ENCODE data around the gene SGTB. TPM values are rescaled to one million over a fixed set of nuclear protein-coding genes. Genes with fewer than 3 reads are reported as not detected.

SGTB gene
- total and polyA plus RNA-seq, 2 experiments from 2014 or later = 8.0 to 12.5 TPM

DNA sequence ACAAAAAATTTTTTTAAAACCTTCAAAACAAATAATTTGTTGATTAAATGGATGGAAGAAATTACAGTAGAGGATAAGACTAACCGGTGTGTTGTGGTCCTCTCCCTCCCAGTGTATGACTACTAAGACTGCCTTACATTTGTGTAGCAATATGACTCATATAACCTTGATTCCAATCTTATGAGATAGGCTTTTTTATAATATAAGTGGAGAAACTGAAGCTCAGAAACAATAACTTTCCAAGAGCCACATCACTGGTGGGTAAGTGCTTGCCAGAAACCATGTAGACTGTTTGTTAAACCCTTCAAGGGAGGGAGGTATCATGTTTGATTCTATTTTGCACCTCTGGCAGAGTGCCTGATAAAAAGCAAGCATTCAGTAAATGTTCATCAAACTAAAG lies 47.6 kb upstream of the SGTB start (continued):
- TF ChIP-seq, protein P1, sequence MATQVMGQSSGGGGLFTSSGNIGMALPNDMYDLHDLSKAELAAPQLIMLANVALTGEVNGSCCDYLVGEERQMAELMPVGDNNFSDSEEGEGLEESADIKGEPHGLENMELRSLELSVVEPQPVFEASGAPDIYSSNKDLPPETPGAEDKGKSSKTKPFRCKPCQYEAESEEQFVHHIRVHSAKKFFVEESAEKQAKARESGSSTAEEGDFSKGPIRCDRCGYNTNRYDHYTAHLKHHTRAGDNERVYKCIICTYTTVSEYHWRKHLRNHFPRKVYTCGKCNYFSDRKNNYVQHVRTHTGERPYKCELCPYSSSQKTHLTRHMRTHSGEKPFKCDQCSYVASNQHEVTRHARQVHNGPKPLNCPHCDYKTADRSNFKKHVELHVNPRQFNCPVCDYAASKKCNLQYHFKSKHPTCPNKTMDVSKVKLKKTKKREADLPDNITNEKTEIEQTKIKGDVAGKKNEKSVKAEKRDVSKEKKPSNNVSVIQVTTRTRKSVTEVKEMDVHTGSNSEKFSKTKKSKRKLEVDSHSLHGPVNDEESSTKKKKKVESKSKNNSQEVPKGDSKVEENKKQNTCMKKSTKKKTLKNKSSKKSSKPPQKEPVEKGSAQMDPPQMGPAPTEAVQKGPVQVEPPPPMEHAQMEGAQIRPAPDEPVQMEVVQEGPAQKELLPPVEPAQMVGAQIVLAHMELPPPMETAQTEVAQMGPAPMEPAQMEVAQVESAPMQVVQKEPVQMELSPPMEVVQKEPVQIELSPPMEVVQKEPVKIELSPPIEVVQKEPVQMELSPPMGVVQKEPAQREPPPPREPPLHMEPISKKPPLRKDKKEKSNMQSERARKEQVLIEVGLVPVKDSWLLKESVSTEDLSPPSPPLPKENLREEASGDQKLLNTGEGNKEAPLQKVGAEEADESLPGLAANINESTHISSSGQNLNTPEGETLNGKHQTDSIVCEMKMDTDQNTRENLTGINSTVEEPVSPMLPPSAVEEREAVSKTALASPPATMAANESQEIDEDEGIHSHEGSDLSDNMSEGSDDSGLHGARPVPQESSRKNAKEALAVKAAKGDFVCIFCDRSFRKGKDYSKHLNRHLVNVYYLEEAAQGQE (IDR thresholded peaks at IDR 0.05; ENCODE audit: unreplicated experiment) = no peak
- TF ChIP-seq JUNB (IDR thresholded peaks at IDR 0.05; ENCODE audit: unreplicated experiment) (no peak), EZH2phosphoT487 (IDR thresholded peaks at IDR 0.05; ENCODE audit: unreplicated experiment) (no peak), ZNF331 (CRISPR knock-in tag; IDR thresholded peaks at IDR 0.05; ENCODE audit: low read depth) (no peak), POLR2AphosphoS5 (IDR thresholded peaks at IDR 0.05; ENCODE audit: low read depth) (no peak), EZH2 (IDR thresholded peaks at IDR 0.05; ENCODE audit: low read depth, unreplicated experiment) (no peak), STAT1 (IDR thresholded peaks at IDR 0.05; ENCODE audit: unreplicated experiment) (no peak)

DNA sequence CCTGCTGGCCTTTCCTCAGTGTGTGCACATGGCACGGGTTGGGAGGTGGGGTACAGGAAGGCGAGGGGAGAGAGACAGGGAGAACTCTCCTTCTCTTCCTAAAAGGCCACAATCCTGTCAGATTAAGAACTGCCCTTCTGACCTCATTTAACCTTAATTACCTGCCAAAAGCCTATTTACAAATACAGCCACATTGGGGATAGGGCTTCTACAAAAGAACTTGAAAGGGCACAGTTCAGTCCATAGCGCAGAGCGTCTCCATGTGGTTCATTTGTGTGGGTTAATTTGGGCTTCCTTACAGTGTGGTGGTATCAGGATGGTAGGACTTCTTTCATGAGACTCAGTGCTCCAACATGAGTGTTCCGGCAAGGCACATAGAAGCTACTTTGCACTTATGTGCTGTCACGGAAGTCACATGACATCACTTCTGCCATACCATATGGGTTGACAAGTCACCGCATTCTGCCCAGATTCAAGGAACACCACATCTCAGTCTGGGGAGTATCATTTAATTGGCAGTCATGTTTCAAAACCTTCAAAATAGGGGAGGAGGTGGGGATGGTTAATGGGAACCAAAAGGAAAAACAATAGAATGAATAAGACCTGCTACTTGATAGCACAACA lies 46.9 kb upstream of the SGTB start:
- H3K36me3 Mint-ChIP-seq (ENCODE audit: low read depth) = peaks cover 36% of the 10 kb centered on the region
- H2AFZ ChIP-seq = no peak overlapping the region
- H3K27me3 ChIP-seq (ENCODE audit: insufficient read depth) = no peaks in the 10 kb centered on the region
- H3K79me2 ChIP-seq (replicated peaks; ENCODE audit: insufficient read depth) = peaks cover 9% of the 10 kb centered on the region; the same call in 1 of the 2 replicates
- H3K27ac Mint-ChIP-seq = no peak overlapping the region
- peaks cover 15% of the 10 kb centered on the region for H3K36me3 ChIP-seq (ENCODE audit: insufficient read depth)
- 0 out of 2 replicates have a peak, but pooled peaks cover 4% of the 10 kb centered on the region for H4K20me1 ChIP-seq (replicated peaks; ENCODE audit: insufficient read depth)
- no peak overlapping the region for H3K4me2 ChIP-seq
- H3F3A ChIP-seq (replicated peaks; ENCODE audit: low read depth) = no peaks in the 10 kb centered on the region
- DNase-seq (ENCODE audit: low spot score) (no peak), ATAC-seq (no peak)
- H3K27me3 Mint-ChIP-seq (ENCODE audit: insufficient read depth, low read depth, poor library complexity) = peaks cover 3% of the 10 kb centered on the region
- H3K9me2 ChIP-seq (ENCODE audit: insufficient read depth) = no peaks in the 10 kb centered on the region
- peaks cover 8% of the 10 kb centered on the region for H3K4me1 Mint-ChIP-seq
- H3K27ac ChIP-seq (ENCODE audit: low read depth) = no peak overlapping the region
- no peak overlapping the region for H3K4me3 ChIP-seq
- H3K9me3 Mint-ChIP-seq = no peaks in the 10 kb centered on the region
- no peak overlapping the region for H3K4me3 Mint-ChIP-seq
- H3K4me1 ChIP-seq (ENCODE audit: insufficient read depth) = no peaks in the 10 kb centered on the region
- TF ChIP-seq, protein P2, sequence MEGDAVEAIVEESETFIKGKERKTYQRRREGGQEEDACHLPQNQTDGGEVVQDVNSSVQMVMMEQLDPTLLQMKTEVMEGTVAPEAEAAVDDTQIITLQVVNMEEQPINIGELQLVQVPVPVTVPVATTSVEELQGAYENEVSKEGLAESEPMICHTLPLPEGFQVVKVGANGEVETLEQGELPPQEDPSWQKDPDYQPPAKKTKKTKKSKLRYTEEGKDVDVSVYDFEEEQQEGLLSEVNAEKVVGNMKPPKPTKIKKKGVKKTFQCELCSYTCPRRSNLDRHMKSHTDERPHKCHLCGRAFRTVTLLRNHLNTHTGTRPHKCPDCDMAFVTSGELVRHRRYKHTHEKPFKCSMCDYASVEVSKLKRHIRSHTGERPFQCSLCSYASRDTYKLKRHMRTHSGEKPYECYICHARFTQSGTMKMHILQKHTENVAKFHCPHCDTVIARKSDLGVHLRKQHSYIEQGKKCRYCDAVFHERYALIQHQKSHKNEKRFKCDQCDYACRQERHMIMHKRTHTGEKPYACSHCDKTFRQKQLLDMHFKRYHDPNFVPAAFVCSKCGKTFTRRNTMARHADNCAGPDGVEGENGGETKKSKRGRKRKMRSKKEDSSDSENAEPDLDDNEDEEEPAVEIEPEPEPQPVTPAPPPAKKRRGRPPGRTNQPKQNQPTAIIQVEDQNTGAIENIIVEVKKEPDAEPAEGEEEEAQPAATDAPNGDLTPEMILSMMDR (conservative IDR thresholded peaks at IDR 0.05; ENCODE audit: low read depth in 2 of 2) = no peak
- TF ChIP-seq CREB1 (CRISPR knock-in tag; IDR thresholded peaks at IDR 0.05; ENCODE audit: low read depth) (no peak), EZH2 (IDR thresholded peaks at IDR 0.05; ENCODE audit: low read depth, unreplicated experiment) (no peak)
- TF ChIP-seq, protein P1 (IDR thresholded peaks at IDR 0.05; ENCODE audit: unreplicated experiment) = no peak

Measured in GM23338 (cell line).